ENCODE data around the gene ZIC1.

DNA sequence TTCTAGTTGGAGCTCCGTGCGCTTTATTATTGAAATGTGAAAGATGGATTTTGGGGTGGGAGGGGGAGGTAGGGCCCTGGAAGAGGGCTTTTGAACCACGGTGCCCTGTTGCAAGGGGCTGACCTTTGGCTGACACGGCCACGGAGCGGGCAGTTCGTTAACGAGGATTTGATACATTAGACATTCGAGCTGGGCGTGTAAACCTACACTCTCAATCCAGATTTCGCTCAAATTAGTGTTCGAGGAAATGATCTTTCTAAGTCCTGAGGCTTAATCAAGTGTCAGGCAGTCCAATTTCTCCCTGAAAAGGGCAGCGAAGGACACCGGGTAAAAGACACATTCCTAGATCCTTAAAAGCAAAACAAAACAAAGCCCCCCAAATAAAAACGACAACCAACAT is 13.0 kb downstream of the ZIC1 start:
- TF ChIP-seq SUZ12 (IDR thresholded peaks at IDR 0.05; ENCODE audit: extremely low read depth, insufficient read depth, insufficient read length) = no peak
- no peak for TF ChIP-seq YY1 (IDR thresholded peaks at IDR 0.05; ENCODE audit: insufficient read depth, insufficient read length)

Data from NT2/D1 (cell line).